ENCODE results near the gene SERPINB7. TPM values are rescaled to one million over a fixed set of nuclear protein-coding genes. Genes with fewer than 3 reads are reported as not detected.

The SERPINB7 gene
- total RNA-seq, 2 experiments from 2014 or later: not detected

GRCh38 chr18:63774511-63774910, 707 bp upstream of the SERPINB7 start:
- BruUV-seq (replicated peaks): no TSS peak
- Histone ChIP-seq H3K9me3 (ENCODE audit: low read length) (no peaks in the 10 kb centered on the region), H3K79me2 (ENCODE audit: insufficient read depth, low read depth, low read length) (no peaks in the 10 kb centered on the region), H3K4me3 (ENCODE audit: low read depth, low read length, poor library complexity, severe bottlenecking) (no peak overlapping the region), H3K4me2 (ENCODE audit: low read length) (no peak overlapping the region), H2AFZ (ENCODE audit: low read length) (no peak overlapping the region), H3K4me1 (ENCODE audit: insufficient read depth, low read length, poor library complexity, severe bottlenecking) (no peaks in the 10 kb centered on the region), H3K36me3 (ENCODE audit: insufficient read depth, low read length) (no peaks in the 10 kb centered on the region), H3K9me2 (ENCODE audit: insufficient read depth, low read length) (no peaks in the 10 kb centered on the region), H3K27ac (ENCODE audit: low read depth, low read length, poor library complexity, severe bottlenecking) (no peak overlapping the region), H4K20me1 (ENCODE audit: insufficient read depth, low read length) (no peaks in the 10 kb centered on the region)
- TF ChIP-seq EZH2phosphoT487 (IDR thresholded peaks at IDR 0.05; ENCODE audit: borderline replicate concordance, low read depth, low read length) (no peak), CTCF (conservative IDR thresholded peaks at IDR 0.05; ENCODE audit: low read length) (no peak)
- no peak for DNase-seq (ENCODE audit: low spot score)
- intact Hi-C loops (cut with micrococcal nuclease; ENCODE audit: unreplicated experiment): no loop called here
- CTCF ChIA-PET (ENCODE audit: unreplicated experiment): no interaction called here
- POLR2A ChIA-PET: no interaction called here

- POLR2A ChIA-PET: interaction anchor here (0.6 kb wide), 1 partner anchor 72 kb away, joined by 3 read pairs; no protein-coding TSS in a partner anchor
Measured at GRCh38 chr18:63779386-63779785, 4.2 kb downstream of the SERPINB7 start.

More at GRCh38 chr18:63779386-63779785, 4.2 kb downstream of the SERPINB7 start:
- no peak overlapping the region for H2AFZ ChIP-seq (ENCODE audit: low read length)
- no peak overlapping the region for H3K4me3 ChIP-seq (ENCODE audit: low read depth, low read length, poor library complexity, severe bottlenecking)
- no peaks in the 10 kb centered on the region for H3K9me2 ChIP-seq (ENCODE audit: insufficient read depth, low read length)
- CTCF ChIA-PET (ENCODE audit: unreplicated experiment): no interaction called here
- no peak overlapping the region for H3K27ac ChIP-seq (ENCODE audit: low read depth, low read length, poor library complexity, severe bottlenecking)
- no peaks in the 10 kb centered on the region for H3K36me3 ChIP-seq (ENCODE audit: insufficient read depth, low read length)
- H3K4me2 ChIP-seq (ENCODE audit: low read length): no peak overlapping the region
- TF ChIP-seq CTCF (conservative IDR thresholded peaks at IDR 0.05; ENCODE audit: low read length): no peak
- no peak for TF ChIP-seq EZH2phosphoT487 (IDR thresholded peaks at IDR 0.05; ENCODE audit: borderline replicate concordance, low read depth, low read length)
- no peaks in the 10 kb centered on the region for H3K9me3 ChIP-seq (ENCODE audit: low read length)
- H4K20me1 ChIP-seq (ENCODE audit: insufficient read depth, low read length): no peaks in the 10 kb centered on the region
- no TSS peak for BruUV-seq (replicated peaks)
- intact Hi-C loops (cut with micrococcal nuclease; ENCODE audit: unreplicated experiment): no loop called here
- no peaks in the 10 kb centered on the region for H3K79me2 ChIP-seq (ENCODE audit: insufficient read depth, low read depth, low read length)
- DNase-seq (ENCODE audit: low spot score): no peak
- no peaks in the 10 kb centered on the region for H3K4me1 ChIP-seq (ENCODE audit: insufficient read depth, low read length, poor library complexity, severe bottlenecking)

Measured in OCI-LY7 (cell line).